HL-60/S4 treated with retinoic acid at 250 ng/mL for 4 days and 3 days (cell line): ENCODE results near the gene ANKAR.
"Not testable (repeated sequence)": the region's sequence is repeated elsewhere in the genome, so short reads cannot be mapped to it uniquely, and the experiment has no call there.

Experiments
- in situ Hi-C: fragments of 300-500 bp; cut with MboI; formaldehyde crosslinking; loops from 2 replicates; pipeline ENCODE4 v1.7.0; 2022; ENCODE audit warnings: low sequenced_read_pairs

ANKAR gene

DNA sequence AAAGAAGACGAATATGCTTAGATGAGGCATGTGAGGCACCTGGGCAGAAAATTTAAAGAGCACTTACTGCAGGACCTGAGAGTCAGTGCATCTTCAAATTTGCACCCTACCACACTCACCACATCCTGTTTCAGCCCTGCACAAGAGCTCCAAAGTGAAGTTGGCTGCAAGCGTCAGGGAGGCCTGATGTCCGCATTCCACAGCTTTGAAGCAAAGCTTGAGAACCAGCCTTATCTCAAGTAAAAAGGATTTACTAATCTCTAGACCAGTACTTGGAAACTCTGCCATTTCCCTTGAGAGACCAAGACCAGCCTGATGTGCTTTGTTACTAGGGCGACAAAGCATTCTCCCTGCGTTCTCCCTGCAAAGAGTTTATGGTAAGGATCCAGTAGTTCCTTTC is 16.6 kb upstream of the ANKAR start:
- in situ Hi-C loops: no loop called here

DNA sequence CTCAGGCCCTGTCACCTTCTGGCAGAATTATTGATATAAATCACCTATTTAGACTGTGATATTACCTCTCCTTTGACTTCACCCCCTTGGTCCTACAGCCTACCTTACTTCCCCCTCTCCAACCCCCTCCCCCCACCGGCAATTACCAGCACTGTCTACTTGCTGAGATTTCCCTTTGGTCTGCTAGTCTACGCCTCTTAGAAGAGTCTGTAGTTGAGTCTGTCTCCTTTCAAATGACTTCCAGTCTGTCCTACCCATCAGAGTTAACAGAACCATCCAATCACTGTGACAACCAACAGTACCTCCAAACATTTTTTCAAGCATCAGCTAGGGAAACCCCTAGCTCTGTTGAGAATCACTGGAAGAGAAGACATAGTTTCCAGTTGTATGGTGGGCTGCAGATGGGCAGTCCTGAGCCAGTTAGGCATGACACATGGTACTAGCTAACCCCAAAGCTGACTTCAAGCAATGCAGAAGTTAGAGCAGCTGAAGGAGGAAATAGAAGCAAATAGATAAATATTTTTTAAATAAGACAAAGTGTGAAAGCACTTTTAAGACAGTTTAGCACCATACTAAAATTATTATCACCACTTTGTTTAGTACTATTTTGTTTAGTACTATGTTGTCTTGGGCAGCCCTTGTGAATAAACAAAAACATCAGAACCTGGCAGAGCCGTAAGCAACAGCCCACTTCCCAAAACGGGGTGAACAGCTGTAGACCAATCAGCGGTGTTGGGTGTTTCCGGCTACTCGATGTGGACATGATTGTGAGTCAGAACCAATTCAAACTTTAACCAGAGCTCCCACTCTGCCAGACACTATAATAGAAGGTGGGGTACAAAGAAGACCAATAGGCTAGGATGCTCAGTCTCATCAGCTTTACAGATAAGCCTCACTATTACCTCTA is 15.9 kb upstream of the ANKAR start:
- in situ Hi-C loops: no loop called here

DNA sequence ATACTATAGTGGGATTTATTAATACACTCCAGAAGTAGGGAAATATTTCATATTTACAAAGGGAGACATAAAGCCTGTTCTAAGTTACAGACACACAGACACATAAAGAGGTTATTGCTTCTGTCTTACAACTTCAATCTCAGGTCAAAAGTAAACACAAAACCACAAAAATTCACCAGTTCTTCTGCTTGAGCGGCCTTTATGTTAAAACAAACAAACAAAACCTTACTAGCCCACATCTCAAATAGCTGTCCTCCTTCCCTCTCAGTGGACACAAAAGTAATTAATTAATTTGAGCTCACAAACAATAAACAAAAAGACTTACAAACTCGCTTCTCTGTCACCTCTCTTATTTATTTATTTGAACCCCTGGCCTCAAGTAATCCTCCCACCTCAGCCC is 14.7 kb upstream of the ANKAR start:
- in situ Hi-C loops: no loop called here

DNA sequence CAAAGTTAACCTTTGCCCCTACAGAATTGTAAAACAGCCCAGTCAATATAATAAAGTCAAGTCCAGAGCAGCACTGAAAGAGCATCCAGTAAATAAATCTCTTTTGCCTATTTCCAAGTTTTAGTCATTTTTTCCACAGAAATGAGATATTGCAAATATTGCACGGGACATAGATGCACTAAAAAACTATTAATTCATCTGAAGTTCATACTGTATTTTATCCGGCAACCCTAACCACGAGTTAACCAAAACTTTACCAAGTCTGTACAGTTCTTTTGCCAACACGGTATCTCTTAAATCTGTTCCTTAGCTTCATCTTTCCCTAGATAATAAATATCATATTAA is 13.7 kb upstream of the ANKAR start:
- in situ Hi-C loops: no loop called here

DNA sequence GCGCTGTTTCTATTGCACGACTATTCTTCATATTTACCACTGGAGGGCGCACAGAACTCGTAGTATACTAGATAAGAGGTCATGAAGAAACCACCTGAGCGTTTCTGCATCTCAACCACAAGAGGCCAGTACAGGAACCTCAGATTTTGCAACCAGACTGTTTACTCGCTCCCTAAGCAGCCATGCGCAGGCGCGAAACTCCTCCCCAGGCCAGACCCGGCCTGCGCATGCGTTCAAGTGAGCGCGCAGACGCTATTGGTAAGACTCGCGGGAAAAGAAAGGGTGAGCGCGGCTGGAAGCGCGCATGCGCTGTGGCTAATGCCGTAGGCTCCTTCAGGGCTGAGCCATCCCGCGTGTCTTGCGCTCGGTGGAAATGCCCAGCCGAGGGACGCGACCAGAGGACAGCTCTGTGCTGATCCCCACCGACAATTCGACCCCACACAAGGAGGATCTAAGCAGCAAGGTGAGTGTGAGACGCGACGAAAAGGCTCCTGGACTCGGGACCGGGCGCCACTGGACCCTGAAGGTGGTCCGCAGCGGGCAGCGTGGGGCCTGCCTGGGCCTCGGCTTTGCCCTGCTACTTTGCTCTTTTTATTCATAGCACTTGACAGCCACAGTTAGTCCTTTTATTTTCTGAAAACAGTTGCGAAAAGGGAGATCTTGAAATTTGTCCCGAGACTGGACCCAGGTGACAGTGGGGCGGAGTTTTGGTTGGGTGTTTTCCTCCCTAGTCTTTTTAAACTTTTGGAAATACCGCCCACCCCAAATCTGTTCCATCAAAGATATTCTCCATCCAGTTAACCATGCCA is 13.1 kb upstream of the ANKAR start, which contains the start of gene ASNSD1:
Gene ASNSD1 (plus strand): TSS at position 312 of the 809 bp plus-strand sequence. CDS start 4,674 bp downstream, outside the sequence.
- in situ Hi-C loops: no loop called here

DNA sequence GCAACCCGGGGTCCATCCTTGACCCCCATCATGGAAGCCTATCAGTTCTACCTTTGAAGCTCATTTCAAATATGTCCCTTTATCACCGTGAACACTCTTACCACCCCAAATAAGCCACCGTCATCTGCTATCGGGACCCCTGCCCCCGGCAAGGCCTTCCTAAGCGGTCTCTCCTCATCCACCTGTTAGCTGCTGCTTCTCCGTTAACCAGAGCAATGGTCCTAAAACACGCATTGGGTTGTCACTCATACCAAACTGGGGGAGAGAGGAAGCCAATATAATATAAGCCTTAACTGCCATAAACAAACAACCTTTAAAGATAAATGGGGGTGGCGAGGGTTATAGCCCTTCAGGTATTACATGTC is 12.5 kb upstream of the ANKAR start:
- in situ Hi-C loops: no loop called here

DNA sequence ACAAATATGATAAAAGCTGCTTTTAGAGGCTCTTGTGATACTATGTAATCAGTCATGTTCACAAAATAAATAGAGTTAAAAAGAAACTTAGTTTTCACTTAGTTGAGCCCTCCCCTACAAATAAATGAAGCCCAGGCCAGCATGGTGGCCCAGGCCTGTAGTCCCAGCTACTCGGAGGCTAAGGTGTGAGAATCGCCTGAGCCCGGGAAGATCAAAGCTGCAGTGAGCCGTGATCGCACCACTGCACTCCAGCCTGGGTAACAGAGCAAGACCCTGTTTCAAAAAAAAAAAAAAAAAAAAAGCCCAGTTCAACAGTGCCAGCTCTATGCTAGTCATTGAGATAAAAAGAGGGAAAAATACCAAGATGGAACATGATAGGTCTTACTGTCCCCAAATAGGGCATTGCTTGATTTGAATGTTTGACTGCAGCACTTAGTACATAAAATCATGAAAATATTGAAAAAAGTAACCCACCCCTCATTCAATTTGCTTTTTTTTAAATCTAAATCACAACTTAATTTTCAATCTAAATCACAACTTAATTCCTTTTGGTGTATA is 11.7 kb upstream of the ANKAR start:
- in situ Hi-C loops: no loop called here

DNA sequence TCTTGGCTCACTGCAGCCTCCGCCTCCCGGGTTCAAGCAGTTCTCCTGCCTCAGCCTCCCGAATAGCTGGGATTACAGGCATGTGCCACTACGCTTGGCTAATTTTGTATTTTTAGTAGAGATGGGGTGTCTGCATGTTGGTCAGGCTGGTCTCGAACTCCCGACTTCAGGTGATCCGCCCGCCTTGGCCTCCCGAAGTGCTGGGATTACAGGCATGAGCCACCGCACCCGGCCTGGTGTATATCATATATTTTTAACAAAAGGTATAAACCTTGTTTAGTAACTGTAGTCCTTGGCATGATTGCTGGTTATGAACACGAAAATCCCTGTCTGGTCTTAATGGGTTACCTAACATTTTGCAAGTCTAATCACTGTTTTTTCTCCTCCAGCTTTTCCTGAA is 11.2 kb upstream of the ANKAR start:
- in situ Hi-C loops: not testable (repeated sequence)

DNA sequence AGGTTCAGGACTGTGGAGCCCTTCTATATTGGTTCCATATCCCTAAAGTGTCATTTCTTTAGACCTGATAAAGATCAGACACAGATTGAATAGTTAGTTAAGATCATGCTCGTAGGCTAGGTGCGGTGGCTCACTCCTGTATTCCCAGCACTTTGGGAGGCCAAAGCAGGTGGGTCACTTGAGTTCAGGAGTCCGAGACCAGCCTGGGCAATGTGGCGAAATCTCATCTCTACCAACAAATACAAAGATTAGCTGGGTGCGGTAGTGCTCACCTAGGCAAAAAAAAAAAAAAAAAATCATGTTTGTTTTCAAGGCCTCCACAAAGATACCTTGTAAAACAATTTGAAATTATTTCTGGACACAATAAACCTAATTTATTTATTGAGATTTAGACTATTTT is 4.6 kb upstream of the ANKAR start:
- in situ Hi-C loops: no loop called here

DNA sequence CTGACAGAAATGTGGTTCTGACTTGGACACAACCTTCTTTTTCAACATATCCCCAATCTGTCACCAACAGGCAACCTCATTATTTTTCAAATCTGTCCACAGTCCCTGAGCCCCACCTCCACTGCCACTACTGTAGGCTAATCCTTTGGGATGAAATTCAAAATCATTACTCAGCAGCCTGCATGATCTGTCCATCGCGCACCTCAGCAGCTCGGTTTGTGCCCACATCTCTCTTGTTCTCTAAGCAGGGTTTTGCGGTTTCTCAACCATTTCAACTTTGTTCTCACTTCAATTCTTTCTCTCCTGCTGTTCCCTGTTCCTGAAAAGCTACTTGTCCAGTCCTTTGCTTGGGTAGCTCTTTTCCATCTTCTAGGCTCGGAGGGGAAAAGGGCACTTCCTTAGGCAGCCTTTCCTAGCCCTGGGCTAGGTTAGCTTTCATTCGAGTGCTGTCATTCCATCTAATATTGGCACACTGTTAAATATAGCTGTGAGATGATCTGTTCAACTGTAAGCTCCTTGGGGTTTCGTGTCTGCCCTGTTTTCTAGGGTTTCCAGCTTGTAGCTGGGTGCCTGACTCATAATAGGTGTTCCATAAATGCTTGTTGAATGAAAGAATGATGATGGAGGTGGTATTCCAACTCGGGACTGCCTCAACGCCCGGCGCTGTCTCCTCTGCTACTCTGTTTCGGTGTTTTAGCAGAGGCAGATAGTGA is 653 bp upstream of the ANKAR start:
- in situ Hi-C loops: no loop called here

DNA sequence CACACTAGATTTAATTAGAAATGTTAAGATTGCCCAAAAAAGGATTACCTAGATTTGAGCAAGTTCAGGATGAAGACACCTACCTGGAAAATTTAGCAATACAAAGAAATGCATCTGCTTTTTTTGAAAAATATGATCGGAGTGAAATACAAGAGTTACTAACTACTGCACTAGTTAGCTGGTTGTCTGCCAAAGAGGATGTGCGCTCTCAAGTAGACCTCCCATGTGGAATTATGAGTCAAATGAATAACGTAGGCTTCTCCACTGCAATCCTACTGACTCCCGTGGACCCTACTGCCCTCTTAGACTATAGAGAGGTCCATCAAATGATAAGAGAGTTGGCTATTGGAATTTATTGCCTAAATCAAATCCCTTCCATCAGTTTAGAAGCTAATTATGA is 2.0 kb downstream of the ANKAR start:
- in situ Hi-C loops: no loop called here

DNA sequence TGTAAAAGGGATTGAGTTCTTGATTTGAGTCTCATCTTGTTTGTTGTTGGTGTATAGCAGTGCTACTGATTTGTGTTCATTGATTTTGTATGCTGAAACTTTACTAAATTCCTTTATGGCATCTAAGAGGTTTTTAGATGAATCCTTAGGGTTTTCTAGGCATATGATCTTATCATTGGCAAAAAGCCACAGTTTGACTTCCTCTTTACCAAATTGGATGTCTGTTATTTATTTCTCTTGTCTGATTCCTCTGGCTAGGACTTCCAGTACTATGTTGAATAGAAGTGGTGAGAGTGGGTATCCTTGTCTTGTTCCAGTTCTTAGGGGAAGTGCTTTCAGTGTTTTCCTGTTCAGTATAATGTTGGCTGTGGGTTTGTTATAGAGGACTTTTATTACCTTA is 4.8 kb downstream of the ANKAR start:
- in situ Hi-C loops: no loop called here

DNA sequence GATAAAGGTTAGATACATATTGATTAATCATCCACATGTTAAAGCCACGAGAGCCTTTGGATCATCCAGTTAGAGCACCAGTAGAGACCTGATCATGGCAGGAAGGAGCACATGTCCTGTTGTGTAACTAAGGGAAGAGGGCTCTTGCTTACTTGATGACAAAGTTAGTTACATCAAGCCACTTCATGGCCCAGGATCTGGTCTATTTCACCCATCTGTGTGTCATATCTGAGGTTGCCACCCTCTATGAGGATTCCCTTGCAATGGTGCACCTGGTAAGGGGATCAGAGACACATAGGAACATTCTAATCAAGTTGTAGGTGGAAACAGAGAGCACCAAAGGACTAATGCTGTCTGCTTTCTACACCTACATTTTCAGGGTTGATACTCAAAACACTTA is 6.7 kb downstream of the ANKAR start:
- in situ Hi-C loops: no loop called here

DNA sequence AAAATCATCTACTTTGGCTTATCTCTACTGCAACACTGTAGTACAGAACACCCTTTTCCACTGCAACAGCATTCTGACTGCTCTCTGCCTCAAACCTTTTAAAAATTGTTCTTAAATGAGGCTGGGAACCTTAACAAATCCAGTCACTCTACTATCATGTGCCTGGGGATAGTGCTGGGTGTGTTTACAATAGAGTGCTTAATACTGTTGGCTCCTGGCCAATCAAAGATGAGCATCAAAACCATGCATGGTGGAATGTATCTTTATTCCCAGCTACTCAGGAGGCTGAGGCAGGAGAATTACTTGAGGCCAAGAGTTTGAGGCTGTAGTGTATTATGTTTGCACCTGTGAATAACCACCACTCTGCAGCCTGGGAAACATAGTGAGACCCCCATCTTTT is 7.4 kb downstream of the ANKAR start:
- in situ Hi-C loops: no loop called here

DNA sequence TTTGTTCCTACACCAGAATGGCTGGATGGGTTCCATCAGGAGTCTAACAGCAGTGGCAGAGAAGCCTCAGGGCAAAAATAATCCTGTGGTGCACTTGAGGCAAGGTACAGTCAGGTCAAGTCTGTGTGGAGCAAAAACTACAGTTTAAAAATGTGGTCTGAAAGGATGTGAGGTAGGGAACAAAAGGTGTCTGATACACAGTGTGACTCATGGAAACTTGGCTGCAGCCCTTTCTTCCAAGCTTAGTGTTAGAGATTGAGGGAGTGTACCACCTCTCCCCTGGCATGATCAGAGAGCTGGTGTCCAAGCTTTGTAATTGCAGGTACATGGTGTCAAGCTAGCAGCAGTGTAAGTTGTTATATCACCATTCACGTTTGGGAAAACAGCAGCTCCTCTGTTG is 8.9 kb downstream of the ANKAR start:
- in situ Hi-C loops: no loop called here

DNA sequence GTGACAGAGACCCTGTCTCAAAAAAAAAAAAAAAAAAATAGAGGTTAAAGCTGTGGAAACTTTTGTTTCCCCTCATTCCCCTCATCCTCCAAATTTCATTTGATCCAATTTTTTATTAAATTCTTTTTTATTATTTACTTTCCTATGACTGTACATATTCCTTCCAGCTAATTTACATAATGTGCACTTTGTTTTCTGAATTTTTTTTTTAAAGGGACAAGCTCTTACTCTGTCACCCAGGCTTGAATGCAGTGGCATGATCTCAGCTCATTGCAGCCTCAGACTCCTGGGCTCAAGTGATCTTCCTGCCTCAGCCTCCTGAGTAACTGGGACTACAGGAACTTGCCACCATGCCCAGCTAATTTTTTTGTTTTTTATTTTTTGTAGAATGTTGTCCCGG is 10.3 kb downstream of the ANKAR start:
- in situ Hi-C loops: no loop called here

DNA sequence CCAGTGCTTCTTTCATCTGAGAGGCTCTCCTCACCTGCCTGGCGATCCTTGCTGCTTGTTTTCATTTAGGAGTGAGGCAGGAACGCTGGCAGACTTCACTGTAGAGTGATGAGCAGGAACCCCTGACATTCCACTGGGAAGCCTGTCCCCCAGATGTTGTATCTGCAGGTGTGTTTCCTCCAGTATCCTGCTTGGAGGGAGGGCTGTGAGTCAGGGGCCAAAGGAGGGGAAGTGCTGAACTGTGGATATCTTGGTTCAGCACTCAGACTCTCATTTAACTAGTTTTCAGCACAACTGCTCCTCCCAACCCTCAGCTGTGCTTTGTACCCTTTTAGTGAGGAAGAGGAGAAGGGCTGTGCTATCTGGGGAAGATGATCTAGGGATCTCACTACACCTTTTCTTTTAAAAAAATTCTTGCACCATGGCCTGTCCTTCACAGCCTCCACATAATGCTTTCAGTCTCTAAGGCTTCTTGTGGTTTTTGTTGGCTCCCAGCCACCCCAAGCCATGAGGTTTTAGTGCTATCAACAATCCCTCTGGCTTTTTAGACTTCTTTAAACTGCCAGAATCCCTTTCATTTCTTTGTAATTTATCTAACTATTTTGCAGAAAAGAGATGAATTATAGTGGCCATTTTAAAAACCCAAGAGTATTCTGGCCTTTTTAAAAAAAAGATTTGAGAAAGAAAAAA is 11.2 kb downstream of the ANKAR start:
- in situ Hi-C loops: no loop called here

DNA sequence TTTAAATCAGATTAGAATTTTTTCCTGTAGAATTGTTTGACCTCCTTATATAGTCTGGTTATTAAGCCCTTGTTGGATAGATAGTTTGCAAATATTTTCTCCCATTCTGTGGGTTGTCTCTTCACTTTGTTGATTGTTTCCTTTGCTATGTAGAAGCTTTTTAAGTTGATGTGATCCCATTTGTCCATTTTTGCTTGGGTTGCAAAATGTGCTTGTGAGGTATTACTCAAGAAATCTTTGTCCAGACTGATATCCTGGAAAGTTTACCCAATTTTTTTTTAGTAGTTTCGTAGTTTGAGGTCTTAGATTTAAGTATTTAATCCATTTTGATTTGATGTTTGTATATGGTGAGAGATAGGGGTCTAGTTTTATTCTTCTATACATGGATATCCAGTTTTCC is 13.3 kb downstream of the ANKAR start:
- in situ Hi-C loops: not testable (repeated sequence)

DNA sequence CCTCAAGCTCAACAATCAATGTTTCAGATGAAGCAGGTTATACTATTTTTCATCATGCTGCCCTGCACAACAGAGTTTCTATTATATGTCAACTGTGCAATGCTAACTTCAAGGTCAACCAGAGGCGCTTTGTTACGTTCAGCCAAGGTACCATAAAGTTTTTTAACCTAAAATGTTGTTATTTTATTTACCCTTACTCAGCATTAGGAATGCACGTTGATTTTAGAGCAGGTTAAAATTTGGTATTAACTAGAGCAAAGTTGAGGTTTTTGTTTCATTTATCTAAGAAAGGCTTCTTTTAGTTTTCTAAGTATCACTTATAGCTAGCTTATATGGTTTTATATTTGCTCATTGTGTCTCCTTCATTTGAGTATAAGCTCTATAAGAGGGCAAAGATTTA is 21.8 kb downstream of the ANKAR start:
- in situ Hi-C loops: no loop called here

DNA sequence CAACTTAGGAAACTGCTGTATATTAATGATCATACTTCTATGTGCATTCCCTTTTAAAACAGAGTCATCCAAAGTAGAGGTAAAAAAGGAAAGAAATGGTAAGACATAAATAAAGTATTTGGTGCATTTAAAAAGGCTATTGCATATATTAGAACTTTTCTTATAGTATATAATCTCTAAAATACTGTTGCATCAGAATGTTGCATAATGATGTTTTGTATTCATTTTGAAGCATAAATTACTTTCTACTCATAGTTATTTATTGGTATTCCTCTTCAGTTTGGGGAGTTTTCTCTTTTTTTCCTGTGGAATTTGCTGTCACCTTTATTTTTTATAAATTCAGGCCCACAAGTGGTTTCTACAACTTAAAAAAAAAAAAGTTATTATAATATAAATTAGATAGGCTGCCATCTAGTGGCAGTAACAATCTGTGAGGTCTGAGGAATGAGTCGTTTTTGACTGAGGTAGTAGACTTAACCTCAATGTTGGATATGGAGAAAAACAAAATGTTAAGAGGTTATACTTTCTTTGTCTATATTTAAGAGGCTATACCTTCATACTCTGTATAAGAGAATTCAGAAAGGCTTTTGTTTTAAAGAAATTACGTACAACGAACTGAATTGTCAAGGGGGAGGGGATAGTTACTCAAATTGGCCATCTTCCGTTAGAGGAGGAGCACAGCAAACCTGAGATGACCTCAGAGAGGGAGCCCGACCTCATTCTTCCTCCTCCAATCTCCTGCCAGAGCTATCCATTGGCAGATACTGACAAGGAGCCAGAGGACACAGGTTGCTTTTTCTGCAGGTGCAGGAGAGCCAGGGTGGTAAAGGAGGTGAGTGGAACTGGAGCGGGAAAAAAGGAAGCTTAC is 23.8 kb downstream of the ANKAR start:
- in situ Hi-C loops: no loop called here
